HG02943 (cell line): ENCODE results near the gene LENEP.

ENCODE experiments used
- ATAC-seq: cut with Tn5 transposase; IDR thresholded peaks from one replicate; pipeline ENCODE4 v1.9.1; 2021; ENCODE audit warnings: mild to moderate bottlenecking, low read depth, moderate library complexity; ENCODE audit not compliant: unreplicated experiment

Gene LENEP

DNA sequence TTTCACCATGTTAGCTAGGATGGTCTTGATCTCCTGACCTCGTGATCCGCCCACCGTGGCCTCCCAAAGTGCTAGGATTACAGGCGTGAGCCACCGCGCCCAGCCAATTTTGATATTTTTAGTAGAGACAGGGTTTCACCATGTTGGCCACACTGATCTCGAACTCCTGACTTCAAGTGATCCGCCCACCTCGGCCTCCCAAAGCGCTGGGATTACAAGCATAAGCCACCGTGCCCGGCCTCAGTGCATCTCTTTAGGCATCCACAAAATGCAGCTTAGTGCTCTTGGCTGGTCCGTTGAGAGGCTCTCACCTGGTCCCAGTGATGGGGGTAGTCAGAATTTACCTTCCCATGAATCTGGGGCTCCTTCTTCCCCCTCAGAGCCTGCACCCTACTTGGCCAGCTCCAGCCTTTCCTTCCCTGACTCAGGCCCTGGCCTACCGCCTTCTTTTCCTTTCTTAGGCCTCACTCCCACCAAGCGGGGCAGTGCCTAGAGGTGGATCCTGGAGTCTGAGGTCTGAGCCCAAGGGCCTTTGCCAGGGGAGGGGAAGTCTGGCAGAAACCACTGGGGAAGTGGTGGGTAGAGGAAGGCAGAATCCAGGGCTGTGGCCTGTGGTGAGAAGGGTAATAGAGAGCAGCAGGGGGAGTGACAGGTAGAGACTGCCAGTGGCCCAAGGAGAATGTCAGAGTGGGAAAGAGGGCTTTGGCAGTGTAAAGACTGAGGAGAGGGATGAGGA, 3.7 kb downstream of the LENEP start:
- ATAC-seq = no peak

DNA sequence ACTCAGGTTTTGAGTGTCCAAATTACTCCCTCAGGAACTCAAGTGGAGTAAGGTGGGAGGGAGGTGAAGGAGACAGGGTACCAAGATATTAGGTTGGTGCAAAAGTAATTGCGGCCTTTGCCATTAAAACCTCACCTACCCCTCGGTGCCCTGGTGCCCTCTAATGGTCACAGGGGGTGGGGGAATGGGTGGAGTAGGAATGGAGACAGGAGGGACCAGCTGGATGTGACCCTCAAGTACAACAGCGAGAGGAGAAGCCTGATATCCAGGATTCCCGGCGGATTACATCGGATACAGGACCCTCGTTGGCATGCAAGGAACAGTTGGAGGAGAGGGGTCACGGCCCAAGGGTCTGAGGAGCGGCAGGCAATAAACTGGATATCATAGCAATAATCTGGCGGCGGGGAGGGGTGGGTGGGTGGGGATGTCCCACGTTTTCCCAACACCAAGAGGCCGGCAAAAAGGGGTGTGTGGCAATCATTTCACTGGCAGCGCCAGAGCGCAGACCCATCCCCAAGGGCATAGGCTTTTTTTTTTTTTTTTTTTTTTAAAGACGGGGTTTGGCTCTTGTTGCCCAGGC, 4.9 kb downstream of the LENEP start:
- ATAC-seq = no peak

DNA sequence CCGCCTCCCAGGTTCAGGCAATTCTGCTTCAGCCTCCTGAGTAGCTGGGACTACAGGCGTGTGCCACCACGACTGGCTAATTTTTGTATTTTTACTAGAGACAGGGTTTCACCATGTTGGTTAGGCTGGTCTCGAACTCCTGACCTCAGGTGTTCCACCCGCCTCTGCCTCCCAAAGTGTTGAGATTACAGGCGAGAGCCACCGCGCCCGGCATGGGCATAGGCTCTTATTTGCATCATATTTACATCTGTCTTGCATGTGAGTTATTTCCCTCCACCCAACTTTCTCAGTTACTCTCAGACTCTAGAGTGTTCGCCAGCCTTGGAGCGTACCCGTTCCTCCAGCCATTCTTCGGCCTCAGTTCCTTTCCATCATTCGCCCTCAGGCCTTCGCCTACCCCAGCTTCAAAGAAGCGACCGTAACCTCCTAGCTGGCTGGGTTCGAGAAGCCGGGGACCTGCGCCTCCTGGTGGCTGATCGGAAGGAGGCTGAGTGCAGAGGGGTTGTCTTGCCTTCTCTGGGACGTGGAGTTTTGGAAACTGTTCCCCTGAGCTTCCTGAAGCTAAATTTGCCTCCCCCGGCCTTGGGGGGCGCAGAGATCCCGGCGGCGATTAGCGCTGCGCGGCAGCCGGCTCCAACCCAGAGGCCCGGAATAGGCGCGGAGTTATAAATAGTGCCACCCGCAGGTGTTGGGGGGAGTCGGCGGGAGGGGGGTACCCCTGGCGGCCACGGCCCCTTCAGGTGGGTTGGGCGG, 5.6 kb downstream of the LENEP start:
- ATAC-seq = no peak

DNA sequence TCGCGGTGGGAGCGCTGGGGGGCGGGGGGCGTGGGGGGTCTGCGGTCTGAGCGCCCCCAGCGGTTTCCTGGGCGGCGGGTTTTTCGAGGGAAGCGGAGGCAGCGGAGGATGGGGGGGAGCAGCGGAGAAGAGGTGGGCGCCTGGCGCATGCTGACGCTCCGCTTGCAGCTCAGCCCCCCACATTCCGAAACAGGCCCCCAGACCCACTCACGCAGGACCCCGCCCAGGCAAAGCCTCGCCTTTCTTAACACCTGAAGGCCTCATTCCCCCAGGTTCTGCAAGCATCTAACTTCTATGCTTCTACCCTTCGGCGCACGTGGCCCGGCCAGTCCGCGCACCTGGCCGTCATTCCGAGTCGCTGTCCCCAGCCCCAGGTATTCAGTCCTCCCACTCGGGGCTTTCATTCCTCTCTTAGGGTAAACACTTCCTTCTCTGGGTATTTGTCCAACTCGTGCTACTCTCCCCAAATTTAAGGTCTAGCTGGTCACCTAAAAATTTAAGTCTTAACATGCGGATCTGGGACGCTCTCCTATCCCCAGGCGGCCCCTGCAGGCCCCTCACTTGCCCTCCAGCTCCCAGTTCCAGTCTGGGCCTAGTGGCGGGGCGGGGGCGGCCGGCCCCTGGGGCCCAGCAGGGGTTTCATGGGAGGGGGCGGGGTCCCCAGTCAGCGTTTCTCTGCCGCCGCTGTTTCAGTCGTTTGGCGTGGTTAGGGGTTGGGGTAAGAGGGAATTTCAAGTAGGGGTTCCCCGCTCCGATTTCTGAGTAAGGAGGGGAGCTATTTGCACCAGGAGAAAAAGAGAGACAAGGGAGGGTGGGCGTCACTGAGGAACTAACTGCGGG, 6.4 kb downstream of the LENEP start:
- no peak for ATAC-seq

DNA sequence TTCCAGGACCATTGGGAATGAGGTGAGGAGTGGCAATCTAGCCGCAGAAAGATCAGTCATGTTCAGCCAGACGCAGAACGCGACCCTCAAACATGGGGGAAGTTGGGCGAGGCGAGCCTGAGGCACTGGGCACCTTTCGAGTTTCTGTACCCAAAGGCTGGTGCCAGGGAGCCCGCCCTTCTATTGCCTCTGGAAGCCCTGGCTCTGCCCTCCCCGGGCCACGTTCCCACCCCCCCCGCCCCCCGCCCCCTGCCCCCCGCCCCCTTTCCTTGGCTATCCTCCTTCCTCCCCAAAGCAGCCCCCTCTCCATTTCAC, 7.0 kb downstream of the LENEP start:
- no peak for ATAC-seq

DNA sequence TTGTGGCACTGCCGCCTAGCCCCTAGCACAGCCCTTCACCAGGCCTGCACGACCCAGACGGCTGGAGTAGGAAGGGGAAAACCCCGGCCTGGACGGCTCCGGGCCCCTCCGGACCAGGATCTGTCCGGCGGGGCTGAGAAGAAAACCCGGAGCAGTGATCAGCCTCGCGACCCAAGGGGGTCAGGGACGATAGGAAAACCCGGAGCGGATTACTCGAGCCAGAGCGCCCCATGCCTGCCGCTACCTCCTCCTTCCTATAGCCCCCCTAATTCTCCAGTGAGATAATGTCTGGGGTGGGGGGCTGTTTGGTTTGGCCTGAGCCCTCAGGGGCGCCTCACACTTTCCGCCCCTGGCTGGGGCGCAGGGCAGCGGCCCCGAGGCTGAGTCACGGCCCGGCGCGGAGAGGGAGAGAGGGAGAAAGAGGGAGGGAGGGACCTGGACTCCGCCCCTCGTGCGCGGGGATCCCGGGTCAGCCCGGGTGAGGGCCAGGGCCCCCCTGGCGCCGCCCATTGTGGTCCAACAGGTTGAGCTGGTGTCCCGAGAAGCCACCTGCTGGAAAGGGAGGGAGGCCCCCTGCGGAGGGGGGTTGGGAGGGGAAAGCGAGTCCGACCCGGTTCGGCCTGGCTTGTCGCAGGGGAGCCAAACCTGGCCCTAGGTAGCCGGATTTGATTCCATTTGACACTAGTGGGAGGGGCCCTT, 7.5 kb downstream of the LENEP start:
- ATAC-seq = peak; percentile 35

DNA sequence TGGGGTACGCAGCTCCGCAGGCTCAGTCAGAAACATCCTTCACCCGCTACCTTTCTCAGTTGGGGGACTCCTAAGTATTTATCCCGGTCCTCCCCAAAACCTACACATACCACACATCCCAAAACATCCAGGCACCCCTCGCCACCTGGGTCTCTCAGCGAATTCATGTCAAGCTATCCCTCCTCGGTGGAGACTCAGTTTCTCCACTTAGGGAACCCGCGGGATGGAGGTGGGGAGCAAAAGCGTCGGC, 8.0 kb downstream of the LENEP start:
- no peak for ATAC-seq

DNA sequence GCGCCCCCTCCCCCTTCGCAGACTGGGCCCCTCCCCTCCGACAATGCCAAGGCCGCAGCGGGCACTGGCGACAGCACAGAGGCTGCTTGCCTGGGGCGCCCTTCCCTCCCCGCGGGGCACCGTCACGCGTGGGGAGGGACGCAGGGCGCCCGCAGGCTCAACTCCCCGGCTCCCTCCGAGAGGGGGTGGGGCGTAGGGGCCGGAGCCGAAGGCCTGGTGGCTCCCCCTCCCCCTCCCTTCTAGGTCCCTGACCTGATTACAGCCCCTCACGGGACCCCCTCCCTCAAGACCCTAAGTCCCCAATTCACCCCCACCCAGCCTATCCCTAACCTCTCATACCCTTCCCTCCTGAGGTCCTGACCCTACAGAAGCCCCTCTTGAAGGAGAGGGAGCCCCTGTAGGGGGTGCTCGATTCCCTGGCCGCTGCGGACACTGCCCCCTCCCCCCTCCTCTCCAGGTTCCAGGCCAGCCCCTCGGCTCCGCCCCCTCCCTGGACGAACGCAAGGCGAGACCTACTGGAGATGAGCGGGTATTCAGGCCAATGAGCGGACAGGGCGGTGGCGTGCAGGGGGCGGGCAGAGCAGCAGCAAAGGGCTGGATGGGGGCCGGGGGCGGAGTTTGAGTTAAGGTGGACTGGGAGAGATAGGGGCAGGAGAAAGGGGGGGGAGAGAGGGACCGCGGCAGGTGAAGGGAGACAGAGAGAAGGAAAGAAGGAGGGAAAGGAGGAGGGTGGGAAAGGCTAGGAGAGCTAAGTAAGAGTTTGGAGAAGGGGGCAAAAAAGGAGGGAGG, 8.5 kb downstream of the LENEP start:
- peak; percentile 39 for ATAC-seq

DNA sequence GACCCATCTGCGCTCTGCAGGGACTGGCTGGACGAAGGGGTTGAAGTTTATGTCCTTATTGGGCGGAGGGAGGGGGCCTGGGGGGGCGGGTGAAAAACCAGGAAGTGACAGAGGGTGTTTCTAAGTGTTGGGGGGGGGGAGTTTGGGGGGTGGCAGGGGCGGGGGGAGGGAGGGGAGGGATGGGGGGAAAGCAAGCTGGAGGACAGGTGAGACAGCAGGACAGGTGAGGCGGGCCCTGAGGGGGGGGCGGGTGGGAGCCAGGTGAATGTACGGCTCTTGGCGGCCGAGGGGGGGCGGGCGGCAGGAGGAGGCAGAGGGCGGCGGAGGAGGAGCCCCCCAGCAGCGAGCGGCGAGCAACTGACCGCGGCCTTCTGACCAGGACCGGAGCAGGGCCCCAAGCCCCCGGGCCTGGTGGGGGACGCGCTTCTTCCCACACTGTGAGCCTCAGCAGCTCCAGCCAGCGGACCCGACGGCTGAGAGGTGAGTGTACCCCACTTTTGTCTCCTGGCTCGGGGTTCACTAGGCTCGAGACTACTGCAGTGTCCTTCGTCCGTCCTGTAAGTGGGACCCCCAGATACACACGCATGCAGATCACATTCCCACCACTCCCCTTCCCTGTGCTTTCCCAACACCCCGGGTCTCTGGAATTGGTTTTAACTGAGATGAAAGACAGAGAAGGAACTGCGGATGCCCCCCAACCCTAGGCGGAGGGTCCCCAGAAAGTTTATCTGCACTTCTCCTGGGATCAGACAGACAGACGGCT, 9.3 kb downstream of the LENEP start, which contains the start of gene ZBTB7B:
Gene ZBTB7B, plus strand, starts transcription at position 339 of the 763 bp plus-strand sequence. CDS start 11,859 bp downstream, outside the sequence.
- ATAC-seq = peak; percentile 1

DNA sequence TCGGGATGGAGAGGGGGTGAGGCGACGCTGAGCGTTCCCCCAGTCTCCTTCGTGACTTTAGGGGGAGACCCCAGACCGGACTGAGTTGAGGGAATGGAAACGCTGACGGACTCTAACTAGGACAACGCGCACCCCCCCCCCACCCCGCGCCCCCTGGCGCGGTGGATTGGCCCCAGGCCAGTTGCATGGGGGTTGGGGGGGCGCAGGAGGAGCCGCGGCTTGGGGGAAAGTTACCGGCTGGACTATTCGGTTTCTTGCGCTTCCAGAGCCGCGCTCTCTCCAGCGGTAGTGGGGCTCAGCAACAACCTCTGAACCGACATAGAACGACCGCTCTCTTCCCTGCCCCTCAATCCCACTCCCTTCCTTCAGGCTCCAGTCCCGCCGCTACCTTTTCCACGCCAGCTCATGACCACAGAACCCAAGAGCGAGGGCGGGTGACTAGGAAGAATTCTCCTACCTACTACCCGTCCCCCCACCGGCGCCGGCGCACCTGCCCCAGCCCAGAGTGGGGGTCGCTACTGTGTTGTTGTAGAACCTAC, 9.9 kb downstream of the LENEP start:
- ATAC-seq = no peak

DNA sequence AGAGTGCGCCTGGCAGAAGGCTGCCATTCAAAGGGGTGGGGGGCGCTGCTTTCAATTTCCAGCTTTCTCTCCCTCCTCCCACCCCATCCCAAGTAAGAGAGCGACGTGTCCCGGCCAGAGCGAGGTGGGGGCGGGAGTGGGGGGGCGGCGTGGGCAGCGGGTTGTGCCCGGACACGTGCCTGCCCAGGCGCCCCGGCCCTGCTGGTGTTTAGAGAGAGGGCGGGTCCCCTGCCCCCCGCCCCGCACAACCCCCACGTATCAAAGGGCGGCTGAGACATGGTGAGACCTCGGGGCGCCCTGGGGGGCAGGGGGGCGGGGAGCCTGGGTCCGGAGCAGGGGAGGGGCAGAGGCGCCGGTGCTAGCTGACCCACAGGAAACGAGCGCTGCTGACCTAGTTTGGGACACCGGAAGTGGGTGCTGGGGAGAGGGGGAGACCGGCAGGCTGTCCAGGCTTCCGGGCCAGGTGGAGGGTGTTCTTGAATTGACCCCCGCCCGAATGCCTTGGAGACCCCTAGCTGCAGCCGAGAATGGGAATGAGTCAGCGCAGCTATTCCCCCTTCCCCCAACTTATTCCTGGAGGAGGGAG, 10.5 kb downstream of the LENEP start:
- ATAC-seq = no peak

DNA sequence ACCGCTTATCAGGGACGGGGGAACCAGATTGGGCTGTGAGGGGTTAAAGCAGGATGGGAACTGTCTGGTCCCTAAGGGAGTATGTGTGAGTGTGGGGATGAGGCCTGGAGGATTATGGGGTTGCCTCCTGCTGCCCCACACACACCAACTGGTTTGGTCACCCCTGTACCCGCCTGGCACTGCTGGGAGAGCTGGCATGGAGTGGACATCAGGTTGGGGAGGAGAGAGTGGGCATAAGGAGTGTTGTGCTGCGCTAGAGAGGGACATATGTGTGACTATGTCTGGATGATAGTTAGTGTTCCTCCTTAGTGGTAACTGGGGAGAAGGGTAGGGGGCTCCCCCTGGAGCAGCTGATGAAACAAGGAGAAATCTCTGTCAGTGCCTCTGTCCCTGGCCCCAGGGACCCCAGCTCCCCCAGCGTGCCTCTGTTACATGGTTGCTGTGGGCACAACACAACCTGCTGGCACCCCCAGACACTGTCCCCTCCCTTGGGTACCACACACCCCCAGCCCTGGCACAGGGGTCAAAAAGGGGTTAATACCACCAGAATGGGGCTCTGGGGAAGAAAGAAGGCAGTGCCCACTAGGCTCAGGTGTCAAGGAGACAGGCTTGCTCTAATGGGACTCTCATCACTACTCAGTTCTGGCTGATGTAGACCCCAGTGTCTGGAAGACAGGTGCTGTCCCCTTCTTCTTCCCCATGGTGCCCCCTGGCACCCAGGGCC, 11.1 kb downstream of the LENEP start:
- no peak for ATAC-seq

DNA sequence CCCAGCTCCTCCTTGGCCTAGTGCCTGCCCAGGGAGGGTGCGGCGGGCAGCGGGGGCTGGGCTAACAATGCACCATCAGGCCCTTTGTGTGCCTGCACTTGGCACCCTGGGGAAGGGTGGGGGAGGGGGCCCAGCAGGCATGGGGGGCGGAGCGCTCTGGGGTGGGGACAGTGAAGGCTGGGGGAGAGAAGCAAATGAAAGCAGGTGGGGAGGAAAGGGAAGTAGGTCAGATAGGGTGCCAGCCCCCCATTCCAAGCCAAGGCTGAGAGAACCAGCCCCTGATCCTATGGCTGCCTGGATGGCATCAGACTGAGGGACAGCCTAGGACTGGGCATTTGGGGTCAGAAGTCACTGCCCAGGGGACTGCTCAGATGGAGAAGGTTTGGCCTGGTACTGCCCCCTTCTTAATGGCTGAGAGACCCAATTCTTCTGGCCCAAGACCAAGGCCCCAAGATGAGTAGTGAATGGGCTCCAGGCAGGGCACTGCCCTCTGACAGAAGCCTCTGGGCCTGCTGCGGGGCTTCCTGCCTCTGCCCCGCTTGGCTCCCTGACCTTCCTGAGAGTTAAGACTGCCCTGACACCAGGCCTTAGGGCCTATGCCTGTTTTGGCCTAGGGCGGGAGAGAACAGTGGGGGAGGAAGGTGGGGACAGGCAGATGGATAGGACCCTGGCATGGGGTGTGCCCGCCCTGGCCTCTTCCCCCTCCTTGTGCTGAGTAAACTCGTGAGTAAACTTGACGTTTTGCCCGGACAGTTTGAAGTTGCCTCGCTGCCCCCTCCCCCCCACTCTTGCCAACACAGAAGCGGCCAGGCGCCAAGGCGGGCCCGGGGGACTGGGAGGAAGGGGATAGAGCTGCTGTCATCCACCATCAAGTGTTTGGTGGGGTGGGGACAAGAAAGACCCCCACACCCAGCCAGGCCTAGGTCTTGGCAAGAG, 12.0 kb downstream of the LENEP start:
- no peak for ATAC-seq

DNA sequence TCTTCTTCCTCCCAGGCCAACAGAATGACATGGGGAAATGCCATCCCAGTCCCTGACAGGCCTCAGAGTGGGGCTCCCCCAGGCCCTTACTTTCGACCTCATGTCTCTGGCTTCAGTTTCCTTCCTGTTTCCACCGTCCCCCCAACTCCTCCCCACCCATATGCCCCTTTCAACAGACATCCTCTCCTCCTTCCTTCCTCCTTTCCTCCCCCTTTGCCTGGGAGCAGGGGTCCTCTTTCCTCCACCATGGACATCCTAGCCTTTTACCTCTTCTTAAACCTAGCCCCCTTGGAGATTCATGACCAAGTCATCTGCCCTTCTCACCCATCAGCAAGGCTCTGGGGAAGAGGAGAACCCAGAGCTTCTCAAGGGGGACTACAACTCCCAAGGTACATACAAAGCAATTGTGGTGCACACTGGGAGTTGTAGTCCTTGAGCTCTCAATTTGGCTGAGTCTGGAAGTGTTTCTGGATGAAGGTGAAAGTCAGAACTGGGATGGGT, 13.3 kb downstream of the LENEP start:
- no peak for ATAC-seq

DNA sequence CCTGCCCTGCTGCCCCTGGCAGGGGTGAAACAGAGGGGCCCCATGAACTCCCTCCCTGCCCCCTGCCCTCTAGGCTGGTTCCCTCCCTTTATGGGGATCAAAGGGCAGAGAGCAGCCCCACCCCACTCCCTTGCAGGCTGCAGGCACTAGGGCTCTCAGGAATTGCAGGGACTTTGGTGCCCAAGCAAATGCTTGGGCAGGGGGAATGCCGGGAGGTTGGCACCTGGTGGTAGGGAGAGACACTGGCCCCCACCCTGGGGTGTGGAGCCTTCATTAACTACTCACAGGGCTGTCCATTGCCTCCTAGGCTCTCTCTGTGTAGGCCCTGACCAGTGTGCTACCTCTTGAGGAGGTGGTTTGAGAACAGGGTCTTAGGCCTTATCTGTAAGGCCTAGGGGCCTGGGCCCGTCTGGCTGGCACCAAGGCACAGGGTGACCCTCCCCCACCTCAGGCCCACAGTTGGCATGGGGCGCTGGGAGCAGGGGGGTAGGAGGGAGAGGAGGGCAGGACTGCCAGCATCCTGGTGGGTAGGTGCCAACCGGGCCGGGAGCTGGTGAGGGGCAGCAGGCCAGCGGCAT, 14.0 kb downstream of the LENEP start:
- ATAC-seq = no peak
